ENCODE data around the gene C9orf153. TPM values are rescaled to one million over a fixed set of nuclear protein-coding genes. Genes with fewer than 3 reads are reported as not detected.

Gene C9orf153
- polyA plus RNA-seq, 1 of the 3 experiments (the other 2 are of a cell fraction): 0.03 TPM

DNA sequence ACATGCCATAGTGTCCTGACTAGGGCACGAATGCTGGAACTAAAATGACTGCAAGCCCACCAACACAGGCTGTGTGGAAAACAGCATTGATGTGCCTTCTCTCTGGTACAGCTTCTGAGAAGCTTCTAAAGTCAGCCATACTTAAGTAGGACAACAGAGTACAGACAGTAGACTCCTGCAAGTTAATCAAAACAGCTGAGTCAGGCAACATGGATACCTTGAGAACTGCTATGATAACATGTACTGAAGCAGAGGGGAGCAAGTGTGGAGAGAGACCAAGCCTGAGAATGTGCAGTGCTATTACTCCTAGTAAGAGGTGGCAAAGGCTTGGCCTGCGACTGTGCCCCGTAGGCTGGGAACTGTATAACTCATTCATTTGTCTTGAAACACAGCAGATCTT lies 20.4 kb upstream of the C9orf153 start:
- H3F3A ChIP-seq (replicated peaks; ENCODE audit: insufficient read depth): no peaks in the 10 kb centered on the region
- no peak overlapping the region for H3K9ac ChIP-seq
- 100% methylated on average over 3 of the region's 3 CpGs for WGBS (ENCODE audit: low lambda C conversion rate)
- no peaks in the 10 kb centered on the region for H3K9me3 ChIP-seq
- H3K36me3 ChIP-seq (replicated peaks in 1 of 2; ENCODE audit: control insufficient read depth in 1 of 2, insufficient read depth in 2 of 2, low read length in 1 of 2): peaks cover 10% of the 10 kb centered on the region in 2 experiments
- no peak overlapping the region for H2AFZ ChIP-seq (ENCODE audit: low read depth)
- CTCF ChIA-PET: no interaction called here
- H3K79me2 ChIP-seq (ENCODE audit: insufficient read depth): peaks cover 61% of the 10 kb centered on the region
- H3K27me3 ChIP-seq (ENCODE audit: insufficient read depth): no peaks in the 10 kb centered on the region
- no peak overlapping the region for H3K4me2 ChIP-seq
- no peak for TF ChIP-seq TCF12 (IDR thresholded peaks at IDR 0.05)
- no peak for TF ChIP-seq MXI1 (IDR thresholded peaks at IDR 0.05; ENCODE audit: low read depth, low read length)
- TF ChIP-seq, protein P1, sequence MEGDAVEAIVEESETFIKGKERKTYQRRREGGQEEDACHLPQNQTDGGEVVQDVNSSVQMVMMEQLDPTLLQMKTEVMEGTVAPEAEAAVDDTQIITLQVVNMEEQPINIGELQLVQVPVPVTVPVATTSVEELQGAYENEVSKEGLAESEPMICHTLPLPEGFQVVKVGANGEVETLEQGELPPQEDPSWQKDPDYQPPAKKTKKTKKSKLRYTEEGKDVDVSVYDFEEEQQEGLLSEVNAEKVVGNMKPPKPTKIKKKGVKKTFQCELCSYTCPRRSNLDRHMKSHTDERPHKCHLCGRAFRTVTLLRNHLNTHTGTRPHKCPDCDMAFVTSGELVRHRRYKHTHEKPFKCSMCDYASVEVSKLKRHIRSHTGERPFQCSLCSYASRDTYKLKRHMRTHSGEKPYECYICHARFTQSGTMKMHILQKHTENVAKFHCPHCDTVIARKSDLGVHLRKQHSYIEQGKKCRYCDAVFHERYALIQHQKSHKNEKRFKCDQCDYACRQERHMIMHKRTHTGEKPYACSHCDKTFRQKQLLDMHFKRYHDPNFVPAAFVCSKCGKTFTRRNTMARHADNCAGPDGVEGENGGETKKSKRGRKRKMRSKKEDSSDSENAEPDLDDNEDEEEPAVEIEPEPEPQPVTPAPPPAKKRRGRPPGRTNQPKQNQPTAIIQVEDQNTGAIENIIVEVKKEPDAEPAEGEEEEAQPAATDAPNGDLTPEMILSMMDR (IDR thresholded peaks at IDR 0.05): no peak
- TF ChIP-seq YY1 (IDR thresholded peaks at IDR 0.05; ENCODE audit: low read depth): no peak
- no peak for TF ChIP-seq EZH2phosphoT487 (IDR thresholded peaks at IDR 0.05; ENCODE audit: borderline replicate concordance, low read depth)
- H4K20me1 ChIP-seq (ENCODE audit: insufficient read depth): peaks cover 8% of the 10 kb centered on the region; the same call in 1 of the 2 replicates
- H3K4me1 ChIP-seq (ENCODE audit: control insufficient read depth in 1 of 2, insufficient read depth in 2 of 2, low read depth in 1 of 2, low read length in 1 of 2): peaks cover 7 to 23% of the 10 kb centered on the region in 2 experiments; a peak in 3 of 4 replicates
- H3K9me2 ChIP-seq: no peaks in the 10 kb centered on the region
- POLR2A ChIA-PET: no interaction called here
- H3K27ac ChIP-seq (ENCODE audit: low read depth in 2 of 2, low read length in 1 of 2): no peak overlapping the region; a peak in 1 of 4 replicates
- DNase-seq: no peak
- H3K4me3 ChIP-seq (ENCODE audit: low read depth in 2 of 2, low read length in 1 of 2): no peak overlapping the region; a peak in 1 of 4 replicates

DNA sequence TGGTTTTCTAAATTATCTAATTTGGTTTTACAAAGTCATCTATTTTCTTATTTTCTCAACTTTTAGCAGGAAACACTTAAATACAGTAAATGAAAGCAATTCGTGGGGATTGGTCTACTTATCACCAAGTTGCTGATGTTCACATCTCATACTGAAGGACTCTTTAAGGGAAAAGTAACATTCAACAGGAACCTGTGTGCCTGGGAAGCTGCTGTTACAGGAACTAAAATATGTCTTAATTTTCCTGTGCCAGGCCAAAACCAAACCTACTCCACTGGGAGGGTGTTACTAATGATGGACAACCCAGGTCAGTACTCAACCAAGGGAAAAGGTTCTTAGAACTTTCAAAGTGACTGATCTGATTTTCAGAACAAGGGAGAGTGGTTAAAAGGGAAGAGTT lies 17.6 kb upstream of the C9orf153 start:
- POLR2A ChIA-PET: no interaction called here
- Histone ChIP-seq H3K4me3 (ENCODE audit: low read depth in 2 of 2, low read length in 1 of 2) (no peak overlapping the region), H3K27ac (ENCODE audit: low read depth in 2 of 2, low read length in 1 of 2) (no peak overlapping the region), H3F3A (replicated peaks; ENCODE audit: insufficient read depth) (no peaks in the 10 kb centered on the region), H2AFZ (ENCODE audit: low read depth) (no peak overlapping the region), H3K79me2 (ENCODE audit: insufficient read depth) (peaks cover 73% of the 10 kb centered on the region), H3K27me3 (ENCODE audit: insufficient read depth) (no peaks in the 10 kb centered on the region), H3K9me3 (no peaks in the 10 kb centered on the region), H3K4me1 (ENCODE audit: control insufficient read depth in 1 of 2, insufficient read depth in 2 of 2, low read depth in 1 of 2, low read length in 1 of 2) (peaks cover 7 to 15% of the 10 kb centered on the region in 2 experiments; a peak in 3 of 4 replicates), H3K9ac (no peak overlapping the region), H3K4me2 (no peak overlapping the region), H3K36me3 (replicated peaks in 1 of 2; ENCODE audit: control insufficient read depth in 1 of 2, insufficient read depth in 2 of 2, low read length in 1 of 2) (peaks cover 26 to 33% of the 10 kb centered on the region in 2 experiments), H4K20me1 (ENCODE audit: insufficient read depth) (peaks cover 11% of the 10 kb centered on the region; the same call in 1 of the 2 replicates), H3K9me2 (no peaks in the 10 kb centered on the region)
- 75% methylated on average over 1 of the region's 1 CpG for WGBS (ENCODE audit: low lambda C conversion rate)
- no peak for DNase-seq
- TF ChIP-seq, protein P2, sequence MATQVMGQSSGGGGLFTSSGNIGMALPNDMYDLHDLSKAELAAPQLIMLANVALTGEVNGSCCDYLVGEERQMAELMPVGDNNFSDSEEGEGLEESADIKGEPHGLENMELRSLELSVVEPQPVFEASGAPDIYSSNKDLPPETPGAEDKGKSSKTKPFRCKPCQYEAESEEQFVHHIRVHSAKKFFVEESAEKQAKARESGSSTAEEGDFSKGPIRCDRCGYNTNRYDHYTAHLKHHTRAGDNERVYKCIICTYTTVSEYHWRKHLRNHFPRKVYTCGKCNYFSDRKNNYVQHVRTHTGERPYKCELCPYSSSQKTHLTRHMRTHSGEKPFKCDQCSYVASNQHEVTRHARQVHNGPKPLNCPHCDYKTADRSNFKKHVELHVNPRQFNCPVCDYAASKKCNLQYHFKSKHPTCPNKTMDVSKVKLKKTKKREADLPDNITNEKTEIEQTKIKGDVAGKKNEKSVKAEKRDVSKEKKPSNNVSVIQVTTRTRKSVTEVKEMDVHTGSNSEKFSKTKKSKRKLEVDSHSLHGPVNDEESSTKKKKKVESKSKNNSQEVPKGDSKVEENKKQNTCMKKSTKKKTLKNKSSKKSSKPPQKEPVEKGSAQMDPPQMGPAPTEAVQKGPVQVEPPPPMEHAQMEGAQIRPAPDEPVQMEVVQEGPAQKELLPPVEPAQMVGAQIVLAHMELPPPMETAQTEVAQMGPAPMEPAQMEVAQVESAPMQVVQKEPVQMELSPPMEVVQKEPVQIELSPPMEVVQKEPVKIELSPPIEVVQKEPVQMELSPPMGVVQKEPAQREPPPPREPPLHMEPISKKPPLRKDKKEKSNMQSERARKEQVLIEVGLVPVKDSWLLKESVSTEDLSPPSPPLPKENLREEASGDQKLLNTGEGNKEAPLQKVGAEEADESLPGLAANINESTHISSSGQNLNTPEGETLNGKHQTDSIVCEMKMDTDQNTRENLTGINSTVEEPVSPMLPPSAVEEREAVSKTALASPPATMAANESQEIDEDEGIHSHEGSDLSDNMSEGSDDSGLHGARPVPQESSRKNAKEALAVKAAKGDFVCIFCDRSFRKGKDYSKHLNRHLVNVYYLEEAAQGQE (IDR thresholded peaks at IDR 0.05; ENCODE audit: low read depth, low read length): no peak
- no peak for TF ChIP-seq RXRA (IDR thresholded peaks at IDR 0.05; ENCODE audit: borderline replicate concordance, low read depth)
- no peak for TF ChIP-seq TCF12 (IDR thresholded peaks at IDR 0.05)
- no peak for TF ChIP-seq CHD2 (IDR thresholded peaks at IDR 0.05; ENCODE audit: low read length, partially characterized antibody)
- no peak for TF ChIP-seq SIN3A (IDR thresholded peaks at IDR 0.05; ENCODE audit: borderline replicate concordance, low read depth, low read length)
- no peak for TF ChIP-seq FOXJ3 (CRISPR knock-in tag; IDR thresholded peaks at IDR 0.05)
- no peak for TF ChIP-seq EP300 (IDR thresholded peaks at IDR 0.05; ENCODE audit: borderline replicate concordance in 1 of 2, low read depth in 1 of 2, low read length in 1 of 2)
- TF ChIP-seq, protein P3, sequence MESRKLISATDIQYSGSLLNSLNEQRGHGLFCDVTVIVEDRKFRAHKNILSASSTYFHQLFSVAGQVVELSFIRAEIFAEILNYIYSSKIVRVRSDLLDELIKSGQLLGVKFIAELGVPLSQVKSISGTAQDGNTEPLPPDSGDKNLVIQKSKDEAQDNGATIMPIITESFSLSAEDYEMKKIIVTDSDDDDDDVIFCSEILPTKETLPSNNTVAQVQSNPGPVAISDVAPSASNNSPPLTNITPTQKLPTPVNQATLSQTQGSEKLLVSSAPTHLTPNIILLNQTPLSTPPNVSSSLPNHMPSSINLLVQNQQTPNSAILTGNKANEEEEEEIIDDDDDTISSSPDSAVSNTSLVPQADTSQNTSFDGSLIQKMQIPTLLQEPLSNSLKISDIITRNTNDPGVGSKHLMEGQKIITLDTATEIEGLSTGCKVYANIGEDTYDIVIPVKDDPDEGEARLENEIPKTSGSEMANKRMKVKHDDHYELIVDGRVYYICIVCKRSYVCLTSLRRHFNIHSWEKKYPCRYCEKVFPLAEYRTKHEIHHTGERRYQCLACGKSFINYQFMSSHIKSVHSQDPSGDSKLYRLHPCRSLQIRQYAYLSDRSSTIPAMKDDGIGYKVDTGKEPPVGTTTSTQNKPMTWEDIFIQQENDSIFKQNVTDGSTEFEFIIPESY (IDR thresholded peaks at IDR 0.05; ENCODE audit: borderline replicate concordance, low read depth): no peak
- TF ChIP-seq EZH2phosphoT487 (IDR thresholded peaks at IDR 0.05; ENCODE audit: borderline replicate concordance, low read depth): no peak
- TF ChIP-seq, protein P4, sequence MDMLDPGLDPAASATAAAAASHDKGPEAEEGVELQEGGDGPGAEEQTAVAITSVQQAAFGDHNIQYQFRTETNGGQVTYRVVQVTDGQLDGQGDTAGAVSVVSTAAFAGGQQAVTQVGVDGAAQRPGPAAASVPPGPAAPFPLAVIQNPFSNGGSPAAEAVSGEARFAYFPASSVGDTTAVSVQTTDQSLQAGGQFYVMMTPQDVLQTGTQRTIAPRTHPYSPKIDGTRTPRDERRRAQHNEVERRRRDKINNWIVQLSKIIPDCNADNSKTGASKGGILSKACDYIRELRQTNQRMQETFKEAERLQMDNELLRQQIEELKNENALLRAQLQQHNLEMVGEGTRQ (IDR thresholded peaks at IDR 0.05; ENCODE audit: borderline replicate concordance, low read depth, low read length): no peak
- CTCF ChIA-PET: interaction anchor here (1.5 to 2.9 kb wide), 3 partner anchors 11 to 185 kb away, joined by 5 to 17 read pairs (median 10); no protein-coding TSS in a partner anchor
